Neural progenitor cell (in vitro differentiated cells): ENCODE results near the gene CCDC93. TPM values are rescaled to one million over a fixed set of nuclear protein-coding genes. Genes with fewer than 3 reads are reported as not detected.

Experiments
- DNase-seq: peaks from one replicate; pipeline ENCODE4 v3.0.0-alpha.2; 2016; ENCODE audit warnings: low spot score
- H2AFZ ChIP-seq: fragments of 200-600 bp; sonication (generic); replicated peaks from 2 replicates; pipeline ENCODE4 v1.6.1; 2016; ENCODE audit warnings: antibody characterized with exemption
- H3F3A ChIP-seq: fragments of 200-600 bp; sonication (generic); 2 replicates; pipeline ENCODE4 v1.6.1; 2016; ENCODE audit warnings: antibody characterized with exemption, low read depth
- H3K27ac ChIP-seq: fragments of 200-600 bp; sonication (generic); 2 replicates; pipeline ENCODE4 v1.5.1; 2016; ENCODE audit warnings: mild to moderate bottlenecking
- H3K27me3 ChIP-seq: fragments of 200-600 bp; sonication (generic); 2 replicates; pipeline ENCODE4 v1.6.1; 2016; ENCODE audit warnings: mild to moderate bottlenecking, moderate library complexity
- H3K36me3 ChIP-seq: fragments of 200-600 bp; sonication (generic); 2 replicates; pipeline ENCODE4 v1.5.1; 2016
- H3K4me1 ChIP-seq: fragments of 200-600 bp; sonication (generic); 2 replicates; pipeline ENCODE4 v1.6.1; 2016; ENCODE audit warnings: mixed run types
- H3K4me2 ChIP-seq: fragments of 200-600 bp; sonication (generic); 2 replicates; pipeline ENCODE4 v1.6.1; 2016
- H3K4me3 ChIP-seq: fragments of 200-600 bp; sonication (generic); 2 replicates; pipeline ENCODE4 v1.5.1; 2016
- H3K79me2 ChIP-seq: fragments of 200-600 bp; sonication (generic); 2 replicates; pipeline ENCODE4 v1.6.1; 2016; ENCODE audit warnings: low read depth
- H3K9ac ChIP-seq: fragments of 200-600 bp; sonication (generic); 2 replicates; pipeline ENCODE4 v1.6.1; 2016
- H3K9me3 ChIP-seq: fragments of 200-600 bp; sonication (generic); 2 replicates; pipeline ENCODE4 v1.5.1; 2016; ENCODE audit warnings: low read depth
- H4K20me1 ChIP-seq: fragments of 200-600 bp; sonication (generic); 2 replicates; pipeline ENCODE4 v1.6.1; 2016; ENCODE audit warnings: low read depth
- H3K27ac Mint-ChIP-seq: 3 replicates; pipeline ENCODE4 v1.8.0; 2021; ENCODE audit warnings: mixed read lengths
- H3K27me3 Mint-ChIP-seq: 2 replicates; pipeline ENCODE4 v1.8.0; 2022; ENCODE audit warnings: low read depth, mild to moderate bottlenecking, inconsistent platforms, moderate library complexity, mixed read lengths; ENCODE audit not compliant: insufficient read depth
- H3K36me3 Mint-ChIP-seq: 3 replicates; pipeline ENCODE4 v1.8.0; 2021; ENCODE audit warnings: mixed read lengths
- H3K4me1 Mint-ChIP-seq: 3 replicates; pipeline ENCODE4 v1.8.0; 2021; ENCODE audit warnings: mixed read lengths
- H3K4me3 Mint-ChIP-seq: 3 replicates; pipeline ENCODE4 v1.8.0; 2021; ENCODE audit warnings: mild to moderate bottlenecking, moderate library complexity, mixed read lengths
- H3K9me3 Mint-ChIP-seq: 3 replicates; pipeline ENCODE4 v1.8.0; 2020; ENCODE audit warnings: mixed read lengths
- CTCF ChIP-seq: fragments of 200-600 bp; sonication (generic); IDR thresholded peaks from 2 replicates; pipeline ENCODE4 v1.5.1; 2017; ENCODE audit warnings: antibody characterized with exemption, mild to moderate bottlenecking
- EZH2 ChIP-seq: fragments of 200-600 bp; sonication (generic); IDR thresholded peaks from 2 replicates; pipeline ENCODE4 v1.6.1; 2017; ENCODE audit warnings: antibody characterized with exemption, mild to moderate bottlenecking, moderate library complexity
- EZH2phosphoT487 ChIP-seq: fragments of 200-600 bp; sonication (generic); IDR thresholded peaks from 2 replicates; pipeline ENCODE4 v1.6.1; 2017; ENCODE audit warnings: antibody characterized with exemption
- total RNA-seq: library from RNA; depleted of rRNA; stranded (reverse); fragments of >200 nt; gene quantifications from 2 replicates; pipeline ENCODE4 v1.2.3, GENCODE V29; 2015; ENCODE audit warnings: low replicate concordance

The CCDC93 gene
- total RNA-seq, 1 donor from 2014 or later: 21.0 TPM

DNA sequence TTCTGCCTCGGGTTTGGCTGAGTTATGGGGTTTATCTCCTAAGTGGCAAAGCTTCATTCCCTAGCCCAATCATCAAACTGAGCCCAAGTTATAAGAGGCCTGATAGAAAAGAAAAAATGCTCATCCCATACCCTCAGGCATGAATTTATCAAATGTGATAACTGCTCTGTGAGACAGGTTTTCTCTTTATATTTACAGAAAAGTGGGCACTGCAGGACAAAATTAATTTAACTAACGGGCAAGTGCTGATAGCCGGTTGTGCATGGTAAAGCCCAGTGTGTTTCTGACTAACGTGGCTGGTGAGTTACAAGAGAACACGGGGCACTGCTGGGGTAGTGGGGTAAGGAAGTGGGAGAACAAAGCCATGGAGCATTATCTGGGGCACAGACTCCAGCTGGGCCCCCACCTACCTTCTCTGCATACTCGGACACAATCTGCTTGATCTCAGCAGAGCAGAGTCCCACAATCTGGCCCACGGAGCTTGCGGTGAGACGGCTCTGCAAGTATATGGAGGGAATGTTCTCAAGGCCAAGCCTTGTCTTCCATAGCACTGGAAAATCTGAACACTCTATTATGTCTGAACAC lies 40.3 kb downstream of the CCDC93 start:
- Histone ChIP-seq H3K9me3 (no peaks in the 10 kb centered on the region), H3F3A (no peaks in the 10 kb centered on the region), H2AFZ (no peak overlapping the region), H3K4me1 (no peaks in the 10 kb centered on the region), H3K9ac (no peak overlapping the region), H4K20me1 (no peaks in the 10 kb centered on the region), H3K27ac (no peak overlapping the region), H3K79me2 (no peaks in the 10 kb centered on the region), H3K36me3 (no peaks in the 10 kb centered on the region), H3K4me3 (no peak overlapping the region), H3K4me2 (no peak overlapping the region), H3K27me3 (no peaks in the 10 kb centered on the region)
- Mint-ChIP-seq H3K27ac (peak overlapping the region; percentile 24), H3K4me3 (no peak overlapping the region), H3K36me3 (peaks cover 23% of the 10 kb centered on the region), H3K9me3 (no peaks in the 10 kb centered on the region), H3K27me3 (no peaks in the 10 kb centered on the region), H3K4me1 (peaks cover 2% of the 10 kb centered on the region)
- TF ChIP-seq EZH2 (no peak), EZH2phosphoT487 (no peak), CTCF (no peak)
- DNase-seq: no peak

- Histone ChIP-seq H3K27me3 (no peaks in the 10 kb centered on the region), H3K9ac (no peak overlapping the region), H3K4me3 (no peak overlapping the region), H2AFZ (no peak overlapping the region), H4K20me1 (no peaks in the 10 kb centered on the region), H3K9me3 (no peaks in the 10 kb centered on the region), H3F3A (no peaks in the 10 kb centered on the region), H3K27ac (no peak overlapping the region), H3K79me2 (no peaks in the 10 kb centered on the region), H3K4me1 (no peaks in the 10 kb centered on the region), H3K4me2 (no peak overlapping the region), H3K36me3 (no peaks in the 10 kb centered on the region)
- no peaks in the 10 kb centered on the region for H3K27me3 Mint-ChIP-seq
- TF ChIP-seq CTCF (no peak), EZH2 (no peak), EZH2phosphoT487 (no peak)
- H3K9me3 Mint-ChIP-seq: no peaks in the 10 kb centered on the region
- DNase-seq: no peak
- H3K27ac Mint-ChIP-seq: no peak overlapping the region
- no peak overlapping the region for H3K4me3 Mint-ChIP-seq
- peaks cover 21% of the 10 kb centered on the region for H3K36me3 Mint-ChIP-seq
- H3K4me1 Mint-ChIP-seq: peaks cover 7% of the 10 kb centered on the region
These were observed 41.3 kb downstream of the CCDC93 start for GRCh38 chr2:117972476-117973123.

GRCh38 chr2:117968722-117969121 lies 45.1 kb downstream of the CCDC93 start:
- H3K4me1 ChIP-seq: peaks cover 26% of the 10 kb centered on the region
- no peaks in the 10 kb centered on the region for H3K79me2 ChIP-seq
- H3K4me2 ChIP-seq: no peak overlapping the region
- no peaks in the 10 kb centered on the region for H3K27me3 Mint-ChIP-seq
- H4K20me1 ChIP-seq: no peaks in the 10 kb centered on the region
- no peaks in the 10 kb centered on the region for H3K27me3 ChIP-seq
- H3K36me3 Mint-ChIP-seq: peaks cover 9% of the 10 kb centered on the region
- H3K9me3 ChIP-seq: no peaks in the 10 kb centered on the region
- H3K27ac ChIP-seq: no peak overlapping the region
- no peak for DNase-seq
- no peak for TF ChIP-seq EZH2phosphoT487
- TF ChIP-seq EZH2: no peak
- no peak for TF ChIP-seq CTCF
- no peak overlapping the region for H2AFZ ChIP-seq
- peaks cover 12% of the 10 kb centered on the region for H3K4me1 Mint-ChIP-seq
- H3K4me3 ChIP-seq: no peak overlapping the region
- H3K27ac Mint-ChIP-seq: no peak overlapping the region
- H3K36me3 ChIP-seq: no peaks in the 10 kb centered on the region
- H3F3A ChIP-seq: peaks cover 14% of the 10 kb centered on the region
- H3K9ac ChIP-seq: no peak overlapping the region
- no peaks in the 10 kb centered on the region for H3K9me3 Mint-ChIP-seq
- no peak overlapping the region for H3K4me3 Mint-ChIP-seq
